Natural killer cell (primary cell): Measurements from ENCODE around the gene PPIL1. TPM values are rescaled to one million over a fixed set of nuclear protein-coding genes. Genes with fewer than 3 reads are reported as not detected.

Experiments used
- ATAC-seq, 3 donors: fragments of 150-1000 bp in 2 of 3; fragments of 200-7000 bp in 1 of 3; cut with Tn5 transposase; 1 replicate in 1 of 3; 2 replicates in 2 of 3; pipeline ENCODE4 v1.10.0; 2021; ENCODE audit warnings: mild to moderate bottlenecking in 2 of 3, moderate library complexity in 2 of 3
- DNase-seq, 2 donors: peaks; one replicate each; pipeline versions ENCODE4 v3.0.0 to v3.0.0-alpha.2; 2013 to 2021; ENCODE audit warnings: mixed read lengths in 1 of 2
- H3K27ac ChIP-seq: one replicate; pipeline ENCODE4 v1.5.1; 2013; ENCODE audit warnings: mild to moderate bottlenecking, low read length
- H3K27me3 ChIP-seq: one replicate; pipeline ENCODE4 v1.6.1; 2013; ENCODE audit warnings: low read length; ENCODE audit not compliant: control insufficient read depth, insufficient read depth
- H3K36me3 ChIP-seq: one replicate; pipeline ENCODE4 v1.6.1; 2013; ENCODE audit warnings: low read length; ENCODE audit not compliant: control insufficient read depth, insufficient read depth
- H3K4me1 ChIP-seq: one replicate; pipeline ENCODE4 v1.6.1; 2013; ENCODE audit warnings: low read length; ENCODE audit not compliant: control insufficient read depth, insufficient read depth
- H3K4me3 ChIP-seq: one replicate; pipeline ENCODE4 v1.5.1; 2013; ENCODE audit warnings: low read length
- H3K9me3 ChIP-seq: one replicate; pipeline ENCODE4 v1.6.1; 2013; ENCODE audit warnings: low read length; ENCODE audit not compliant: control insufficient read depth, insufficient read depth
- H3K27ac Mint-ChIP-seq, 2 donors: one replicate each; pipeline ENCODE4 v1.8.0; 2022; ENCODE audit warnings: mild to moderate bottlenecking in 2 of 2, mixed read lengths in 2 of 2, moderate library complexity in 1 of 2
- H3K27me3 Mint-ChIP-seq, 2 donors: one replicate each; pipeline ENCODE4 v1.8.0; 2022; ENCODE audit warnings: low read depth in 2 of 2, mixed read lengths in 2 of 2
- H3K36me3 Mint-ChIP-seq: one replicate; pipeline ENCODE4 v1.8.0; 2022; ENCODE audit warnings: mixed read lengths
- H3K4me1 Mint-ChIP-seq, 2 donors: one replicate each; pipeline ENCODE4 v1.8.0; 2022; ENCODE audit warnings: mixed read lengths in 2 of 2
- H3K4me3 Mint-ChIP-seq: one replicate; pipeline ENCODE4 v1.8.0; 2022; ENCODE audit warnings: mild to moderate bottlenecking, moderate library complexity, mixed read lengths
- H3K9me3 Mint-ChIP-seq, 2 donors: one replicate each; pipeline ENCODE4 v1.8.0; 2022; ENCODE audit warnings: mixed read lengths in 2 of 2
- CTCF ChIP-seq: fragments of 200-600 bp; IDR thresholded peaks from one replicate; pipeline ENCODE4 v1.8.0; 2022; ENCODE audit warnings: antibody characterized with exemption
- WGBS: methylation state at CpG from one replicate; pipeline ENCODE4 v1.1.7; 2013; ENCODE audit warnings: missing lambda C conversion rate; ENCODE audit not compliant: insufficient coverage; 5-methylcytosine and 5-hydroxymethylcytosine counted together
- intact Hi-C: fragments of 100-400 bp; cut with micrococcal nuclease; formaldehyde crosslinking; loops from one replicate; pipeline ENCODE4 v1.14.2; 2022
- total RNA-seq, 4 donors: library from RNA; stranded (reverse); fragments of 120-200 nt in 1 of 4; gene quantifications; one replicate each; pipeline versions ENCODE4 v1.2.3 to v1.2.4, GENCODE V29; 2013 to 2022

PPIL1 gene
- total RNA-seq, 3 donors from 2014 or later (not counting 1 experiment from before 2014, with no cell fraction given) = 2.6 to 5.2 (median 5.1) TPM

GRCh38 chr6:36860126-36860525, 14.5 kb downstream of the PPIL1 start:
- Mint-ChIP-seq H3K36me3 (peaks cover 8% of the 10 kb centered on the region), H3K4me1 (peaks cover 15 to 17% of the 10 kb centered on the region in 2 donors), H3K9me3 (no peaks in the 10 kb centered on the region), H3K4me3 (no peak overlapping the region), H3K27ac (no peak overlapping the region), H3K27me3 (no peaks in the 10 kb centered on the region)
- DNase-seq (no peak), ATAC-seq (no peak)
- WGBS = 88% methylated on average over 7 of the region's 7 CpGs
- intact Hi-C loops = no loop called here
- H3K9me3 ChIP-seq = no peaks in the 10 kb centered on the region
- no peak overlapping the region for H3K4me3 ChIP-seq
- H3K27me3 ChIP-seq = no peaks in the 10 kb centered on the region
- H3K36me3 ChIP-seq = peaks cover 24% of the 10 kb centered on the region
- no peak for TF ChIP-seq CTCF
- H3K4me1 ChIP-seq = no peaks in the 10 kb centered on the region
- H3K27ac ChIP-seq = no peak overlapping the region

- ATAC-seq (no peak), DNase-seq (no peak)
- no peak overlapping the region for H3K4me3 ChIP-seq
- Mint-ChIP-seq H3K4me1 (peaks cover 4 to 11% of the 10 kb centered on the region in 2 donors), H3K27ac (no peak overlapping the region), H3K4me3 (no peak overlapping the region), H3K9me3 (no peaks in the 10 kb centered on the region), H3K36me3 (peaks cover 18% of the 10 kb centered on the region), H3K27me3 (no peaks in the 10 kb centered on the region)
- H3K36me3 ChIP-seq = peaks cover 29% of the 10 kb centered on the region
- TF ChIP-seq CTCF = no peak
- no peak overlapping the region for H3K27ac ChIP-seq
- H3K27me3 ChIP-seq = no peaks in the 10 kb centered on the region
- no peaks in the 10 kb centered on the region for H3K4me1 ChIP-seq
- WGBS = 97% methylated on average over 6 of the region's 6 CpGs
- intact Hi-C loops = no loop called here
- H3K9me3 ChIP-seq = no peaks in the 10 kb centered on the region
These were observed 16.1 kb downstream of the PPIL1 start for GRCh38 chr6:36858407-36858981.

- no peak for TF ChIP-seq CTCF
- intact Hi-C loops = no loop called here
- peaks cover 18% of the 10 kb centered on the region for H3K36me3 Mint-ChIP-seq
- ATAC-seq (no peak), DNase-seq (no peak)
- no peaks in the 10 kb centered on the region for H3K9me3 ChIP-seq
- H3K27ac Mint-ChIP-seq = no peak overlapping the region
- H3K4me1 Mint-ChIP-seq = peaks cover 4 to 5% of the 10 kb centered on the region in 2 donors
- peaks cover 33% of the 10 kb centered on the region for H3K36me3 ChIP-seq
- H3K4me1 ChIP-seq = no peaks in the 10 kb centered on the region
- no peaks in the 10 kb centered on the region for H3K9me3 Mint-ChIP-seq
- no peaks in the 10 kb centered on the region for H3K27me3 Mint-ChIP-seq
- no peak overlapping the region for H3K27ac ChIP-seq
- no peak overlapping the region for H3K4me3 Mint-ChIP-seq
- WGBS = 95% methylated on average over 4 of the region's 4 CpGs
- no peak overlapping the region for H3K4me3 ChIP-seq
- H3K27me3 ChIP-seq = no peaks in the 10 kb centered on the region
These were observed 17.3 kb downstream of the PPIL1 start for GRCh38 chr6:36857325-36857724.

- TF ChIP-seq CTCF = no peak
- Mint-ChIP-seq H3K9me3 (no peaks in the 10 kb centered on the region), H3K27me3 (no peaks in the 10 kb centered on the region), H3K36me3 (peaks cover 23% of the 10 kb centered on the region), H3K4me3 (no peak overlapping the region), H3K4me1 (peaks cover 4 to 5% of the 10 kb centered on the region in 2 donors), H3K27ac (no peak overlapping the region)
- ATAC-seq = no peak
- Histone ChIP-seq H3K27ac (no peak overlapping the region), H3K4me1 (no peaks in the 10 kb centered on the region), H3K9me3 (no peaks in the 10 kb centered on the region), H3K27me3 (no peaks in the 10 kb centered on the region), H3K4me3 (no peak overlapping the region), H3K36me3 (peaks cover 31% of the 10 kb centered on the region)
- WGBS = 92% methylated on average over 8 of the region's 8 CpGs
- no peak for DNase-seq
- intact Hi-C loops = no loop called here
These were observed 18.3 kb downstream of the PPIL1 start for GRCh38 chr6:36856277-36856676.
